Activated B cell treated with CpG ODN at 0.5 μM for 24 hours (primary cell): Measurements from ENCODE around the gene FKBP10. TPM values are rescaled to one million over a fixed set of nuclear protein-coding genes. Genes with fewer than 3 reads are reported as not detected.
A peak's percentile ranks its signal among the peaks of the same experiment; 100 is the strongest.

Experiments used
- ATAC-seq: fragments of 200-7000 bp; cut with Tn5 transposase; one replicate; pipeline ENCODE4 v1.10.0; 2021; ENCODE audit warnings: low read depth, mild to moderate bottlenecking, moderate library complexity
- CTCF ChIA-PET: fragments of 350-600 bp; sonication (Branson Sonifier 250); formaldehyde crosslinking; loops from one replicate; lab custom pipeline; 2021; ENCODE audit warnings: antibody characterized with exemption; lab: Charles Lee
- POLR2A ChIA-PET: fragments of 350-600 bp; sonication (Branson Sonifier 250); formaldehyde crosslinking; loops from one replicate; lab custom pipeline; 2021; ENCODE audit warnings: antibody characterized with exemption; lab: Charles Lee
- DNase-seq: peaks from one replicate; pipeline ENCODE4 v3.0.0; 2022
- H3K27ac Mint-ChIP-seq: one replicate; pipeline ENCODE4 v1.8.0; 2020; ENCODE audit warnings: mixed read lengths
- H3K27me3 Mint-ChIP-seq: one replicate; pipeline ENCODE4 v1.8.0; 2021; ENCODE audit warnings: mixed read lengths
- H3K36me3 Mint-ChIP-seq: one replicate; pipeline ENCODE4 v1.8.0; 2021; ENCODE audit warnings: low read depth, mixed read lengths
- H3K4me1 Mint-ChIP-seq: one replicate; pipeline ENCODE4 v1.8.0; 2021; ENCODE audit warnings: mixed read lengths
- H3K4me3 Mint-ChIP-seq: one replicate; pipeline ENCODE4 v1.8.0; 2020; ENCODE audit warnings: mild to moderate bottlenecking, mixed read lengths
- H3K9me3 Mint-ChIP-seq: one replicate; pipeline ENCODE4 v1.8.0; 2020; ENCODE audit warnings: mixed read lengths
- CTCF ChIP-seq: fragments of 200-600 bp; IDR thresholded peaks from one replicate; pipeline ENCODE4 v1.8.0; 2022; ENCODE audit warnings: antibody characterized with exemption, mild to moderate bottlenecking
- intact Hi-C: fragments of 100-400 bp; cut with micrococcal nuclease; formaldehyde crosslinking; loops from one replicate; pipeline ENCODE4 v1.15.1; 2024
- total RNA-seq: library from RNA; stranded (reverse); gene quantifications from 2 replicates; pipeline ENCODE4 v1.2.3, GENCODE V29; 2022

The FKBP10 gene
- total RNA-seq, 1 donor from 2014 or later: 0.86 TPM

GRCh38 chr17:41799366-41799765 is 13.4 kb upstream of the FKBP10 start:
- DNase-seq (no peak), ATAC-seq (no peak)
- TF ChIP-seq CTCF: no peak
- ChIA-PET POLR2A (no interaction called here), CTCF (interaction anchor here (0.8 to 1.9 kb wide), 3 partner anchors 12 to 62 kb away, joined by 3 to 7 read pairs (median 4); partner anchors contain the start of gene P3H4)
- Mint-ChIP-seq H3K27ac (no peak overlapping the region), H3K4me1 (peaks cover 17% of the 10 kb centered on the region), H3K36me3 (no peaks in the 10 kb centered on the region), H3K4me3 (no peak overlapping the region), H3K9me3 (no peaks in the 10 kb centered on the region), H3K27me3 (no peaks in the 10 kb centered on the region)
- intact Hi-C loops: no loop called here

- no peak for TF ChIP-seq CTCF
- H3K4me1 Mint-ChIP-seq: peaks cover 17% of the 10 kb centered on the region
- DNase-seq (no peak), ATAC-seq (no peak)
- no peaks in the 10 kb centered on the region for H3K9me3 Mint-ChIP-seq
- no peaks in the 10 kb centered on the region for H3K36me3 Mint-ChIP-seq
- no peak overlapping the region for H3K27ac Mint-ChIP-seq
- no peak overlapping the region for H3K4me3 Mint-ChIP-seq
- no peaks in the 10 kb centered on the region for H3K27me3 Mint-ChIP-seq
- intact Hi-C loops: loop anchor here (1.0 kb wide), 3 partner anchors 14 to 316 kb away; partner anchors contain the start of gene JUP
- POLR2A ChIA-PET: interaction anchor here (0.6 to 1.2 kb wide), 6 partner anchors 12 to 87 kb away, joined by 3 to 5 read pairs (median 3); partner anchors contain the start of gene JUP
- CTCF ChIA-PET: interaction anchor here (0.7 to 6.0 kb wide), 8 partner anchors 11 to 1906 kb away, joined by 3 to 54 read pairs (median 6); partner anchors contain the start of genes HAP1, JUP and P3H4
Observed at GRCh38 chr17:41800601-41801373, 12.0 kb upstream of the FKBP10 start.

- H3K27me3 Mint-ChIP-seq: no peaks in the 10 kb centered on the region
Observed at GRCh38 chr17:41801374-41802271, 11.2 kb upstream of the FKBP10 start.

More at GRCh38 chr17:41801374-41802271, 11.2 kb upstream of the FKBP10 start:
- no peak overlapping the region for H3K4me3 Mint-ChIP-seq
- peaks cover 17% of the 10 kb centered on the region for H3K4me1 Mint-ChIP-seq
- no peaks in the 10 kb centered on the region for H3K9me3 Mint-ChIP-seq
- ATAC-seq (peak; percentile 87), DNase-seq (peak; percentile 68)
- peak; percentile 77 for TF ChIP-seq CTCF
- ChIA-PET CTCF (interaction anchor here (0.9 to 6.0 kb wide), 6 partner anchors 10 to 65 kb away, joined by 3 to 54 read pairs (median 9); partner anchors contain the start of genes HAP1, JUP and P3H4), POLR2A (interaction anchor here (1.0 to 1.3 kb wide), 4 partner anchors 10 to 64 kb away, joined by 3 to 5 read pairs (median 3); partner anchors contain the start of gene P3H4)
- intact Hi-C loops: loop anchor here (1.0 kb wide), 3 partner anchors 15 to 315 kb away; partner anchors contain the start of gene JUP
- H3K27ac Mint-ChIP-seq: no peak overlapping the region
- H3K36me3 Mint-ChIP-seq: no peaks in the 10 kb centered on the region
